Type B pancreatic cell (in vitro differentiated cells): ENCODE measurements around the gene TBC1D22A. TPM values are rescaled to one million over a fixed set of nuclear protein-coding genes. Genes with fewer than 3 reads are reported as not detected.

Experiments
- DNase-seq: peaks from one replicate; pipeline ENCODE4 v3.0.0; 2021; ENCODE audit warnings: mixed read lengths; ENCODE audit not compliant: unreplicated experiment; ENCODE audit errors: extremely low spot score
- H3K27ac Mint-ChIP-seq: 2 replicates; pipeline ENCODE4 v1.8.0; 2021; ENCODE audit warnings: mild to moderate bottlenecking, mixed read lengths
- H3K27me3 Mint-ChIP-seq: 2 replicates; pipeline ENCODE4 v1.8.0; 2021; ENCODE audit warnings: mixed read lengths
- H3K36me3 Mint-ChIP-seq: 2 replicates; pipeline ENCODE4 v1.8.0; 2021; ENCODE audit warnings: mixed read lengths
- H3K4me1 Mint-ChIP-seq: one replicate; pipeline ENCODE4 v1.8.0; 2021; ENCODE audit warnings: mixed read lengths; ENCODE audit not compliant: unreplicated experiment
- H3K4me3 Mint-ChIP-seq: 2 replicates; pipeline ENCODE4 v1.8.0; 2021; ENCODE audit warnings: mild to moderate bottlenecking, mixed read lengths
- H3K9me3 Mint-ChIP-seq: 2 replicates; pipeline ENCODE4 v1.8.0; 2021; ENCODE audit warnings: mixed read lengths
- CTCF ChIP-seq: fragments of 200-600 bp; sonication (generic); conservative IDR thresholded peaks from 2 replicates; pipeline ENCODE4 v1.5.0; 2021; ENCODE audit warnings: antibody characterized with exemption, mild to moderate bottlenecking
- long read RNA-seq: library from polyadenylated mRNA; unstranded; transcript quantifications from one replicate; pipeline ENCODE4 v2.0.0, GENCODE V29; 2020
- total RNA-seq: library from RNA; stranded (reverse); gene quantifications from 2 replicates; pipeline ENCODE4 v1.2.1, GENCODE V29; 2021; ENCODE audit warnings: low replicate concordance

Gene TBC1D22A
- total RNA-seq = 16.2 and 24.6 TPM in 2 replicates
- long read RNA-seq, partial matches to known transcripts = 4 of 19 reads
- long read RNA-seq, other reads (novel, unspliced or antisense) = 10 of 19 reads

DNA sequence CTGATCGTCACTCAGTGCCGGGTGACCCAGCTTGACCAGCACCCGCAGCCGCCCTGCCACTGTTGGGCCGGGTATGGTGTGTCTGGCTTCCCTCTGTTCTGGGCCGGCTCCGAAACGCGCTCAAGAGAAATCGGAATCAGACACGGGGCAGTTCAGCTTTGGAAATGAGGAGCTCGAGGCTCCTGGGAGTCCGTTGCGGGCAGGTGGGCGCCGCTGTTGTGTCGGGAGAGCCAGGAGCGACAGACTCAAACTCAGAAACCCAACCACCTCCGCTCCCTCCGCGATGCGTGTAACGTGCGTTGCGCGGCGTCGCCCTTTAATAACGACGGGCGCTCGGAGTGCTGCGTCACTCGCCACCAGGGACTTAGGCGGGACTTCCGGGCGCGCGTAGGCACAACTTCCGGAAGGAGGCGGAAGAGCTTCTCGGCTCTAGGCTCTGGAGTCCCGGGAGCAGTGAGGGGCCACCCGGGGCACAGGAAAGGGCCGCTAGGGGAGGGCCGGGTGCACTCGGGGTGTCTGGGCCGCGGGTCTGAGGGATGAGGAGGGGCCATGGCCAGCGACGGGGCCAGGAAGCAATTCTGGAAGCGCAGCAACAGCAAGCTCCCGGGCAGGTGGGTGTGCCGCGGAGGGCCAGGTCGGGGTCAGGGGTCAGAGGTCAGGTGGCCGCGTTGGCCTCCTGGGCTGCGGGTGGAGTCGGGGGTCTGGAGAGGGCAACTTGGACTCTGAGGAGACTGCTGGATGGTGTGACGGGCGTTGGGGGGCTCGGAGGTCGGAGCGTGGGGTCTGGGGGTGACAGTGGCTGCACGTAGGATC is at the start of gene TBC1D22A:
TBC1D22A (plus strand) TSS at position 413 of the 813 bp plus-strand sequence; CDS start at position 550, 137 bp downstream.
- Mint-ChIP-seq H3K27me3 (no peaks in the 10 kb centered on the region), H3K36me3 (no peaks in the 10 kb centered on the region), H3K4me3 (peak within 1 kb of the TSS; percentile 98), H3K4me1 (peaks cover 30% of the 10 kb centered on the region), H3K9me3 (no peaks in the 10 kb centered on the region), H3K27ac (peak within 1 kb of the TSS; percentile 97)
- no peak for TF ChIP-seq CTCF
- peak; percentile 94 for DNase-seq

GRCh38 chr22:46714550-46714949 is 47.9 kb upstream of the TBC1D22A start:
- no peak for TF ChIP-seq CTCF
- Mint-ChIP-seq H3K9me3 (no peaks in the 10 kb centered on the region), H3K4me1 (no peaks in the 10 kb centered on the region), H3K27ac (no peak overlapping the region), H3K4me3 (no peak overlapping the region), H3K36me3 (peaks cover 37% of the 10 kb centered on the region), H3K27me3 (no peaks in the 10 kb centered on the region)
- no peak for DNase-seq

DNA sequence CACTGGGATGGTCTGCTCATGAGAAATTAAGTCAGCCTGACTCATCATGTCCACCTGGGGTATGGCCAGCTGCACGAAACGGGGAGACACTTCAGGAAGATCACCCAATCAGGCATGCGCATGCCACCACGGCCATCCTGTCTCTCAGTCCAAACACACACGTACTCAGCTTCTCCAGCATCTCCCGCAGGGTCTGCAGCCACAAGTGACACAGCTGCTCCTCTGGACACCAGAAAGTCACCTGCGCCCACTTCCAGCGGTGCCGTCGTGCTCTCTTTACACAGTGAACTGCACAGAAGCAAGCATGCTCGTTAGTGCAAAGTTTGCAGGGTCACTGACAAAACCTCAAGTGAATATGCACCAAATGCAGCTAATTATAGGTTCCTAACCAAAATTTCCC is 42.5 kb upstream of the TBC1D22A start:
- no peak overlapping the region for H3K4me3 Mint-ChIP-seq
- no peak for TF ChIP-seq CTCF
- H3K4me1 Mint-ChIP-seq = peaks cover 7% of the 10 kb centered on the region
- H3K27ac Mint-ChIP-seq = no peak overlapping the region
- no peak for DNase-seq
- H3K27me3 Mint-ChIP-seq = no peaks in the 10 kb centered on the region
- H3K9me3 Mint-ChIP-seq = no peaks in the 10 kb centered on the region
- H3K36me3 Mint-ChIP-seq = peaks cover 28% of the 10 kb centered on the region

GRCh38 chr22:46721501-46722085 is 40.9 kb upstream of the TBC1D22A start:
- Mint-ChIP-seq H3K27ac (no peak overlapping the region), H3K4me1 (peaks cover 16% of the 10 kb centered on the region), H3K9me3 (no peaks in the 10 kb centered on the region), H3K36me3 (peaks cover 25% of the 10 kb centered on the region), H3K27me3 (no peaks in the 10 kb centered on the region), H3K4me3 (no peak overlapping the region)
- no peak for DNase-seq
- TF ChIP-seq CTCF = no peak

GRCh38 chr22:46723882-46724281 is 38.6 kb upstream of the TBC1D22A start:
- Mint-ChIP-seq H3K9me3 (no peaks in the 10 kb centered on the region), H3K4me1 (peaks cover 21% of the 10 kb centered on the region), H3K27ac (no peak overlapping the region), H3K27me3 (no peaks in the 10 kb centered on the region), H3K36me3 (peaks cover 17% of the 10 kb centered on the region), H3K4me3 (no peak overlapping the region)
- no peak for DNase-seq
- no peak for TF ChIP-seq CTCF
